Activated CD8-positive, alpha-beta memory T cell treated with anti-CD3 and anti-CD28 coated beads for 36 hours (primary cell): Measurements from ENCODE around the gene EML6. TPM values are rescaled to one million over a fixed set of nuclear protein-coding genes. Genes with fewer than 3 reads are reported as not detected.
"Not testable (repeated sequence)": the region's sequence is repeated elsewhere in the genome, so short reads cannot be mapped to it uniquely, and the experiment has no call there.

ENCODE experiments used
- CTCF ChIA-PET: fragments of 350-600 bp; sonication (Branson Sonifier 250); formaldehyde crosslinking; loops from one replicate; lab custom pipeline; 2021; ENCODE audit warnings: antibody characterized with exemption; lab: Charles Lee
- POLR2A ChIA-PET: fragments of 350-600 bp; sonication (Branson Sonifier 250); formaldehyde crosslinking; loops from one replicate; lab custom pipeline; 2021; ENCODE audit warnings: antibody characterized with exemption; lab: Charles Lee
- total RNA-seq, 2 experiments: library from RNA; stranded (reverse); gene quantifications; one replicate each; pipeline ENCODE4 v1.2.3, GENCODE V29; 2021

The EML6 gene
- total RNA-seq, 2 experiments from 2014 or later = 0.89 to 1.7 TPM

- ChIA-PET POLR2A (no interaction called here), CTCF (no interaction called here)
These were observed 97.1 kb downstream of the EML6 start for GRCh38 chr2:54820558-54820957.

GRCh38 chr2:54824567-54824966 lies 101.1 kb downstream of the EML6 start:
- POLR2A ChIA-PET = no interaction called here
- CTCF ChIA-PET = no interaction called here

- POLR2A ChIA-PET = no interaction called here
- CTCF ChIA-PET = no interaction called here
These were observed 107.1 kb downstream of the EML6 start for GRCh38 chr2:54830546-54830945.

- ChIA-PET CTCF (no interaction called here), POLR2A (no interaction called here)
These were observed 108.0 kb downstream of the EML6 start for GRCh38 chr2:54831480-54831879.

GRCh38 chr2:54834721-54835120 lies 111.3 kb downstream of the EML6 start:
- ChIA-PET CTCF (no interaction called here), POLR2A (no interaction called here)

GRCh38 chr2:54836477-54836876 lies 113.0 kb downstream of the EML6 start:
- POLR2A ChIA-PET = no interaction called here
- CTCF ChIA-PET = interaction anchor here (0.5 kb wide), 1 partner anchor 1112 kb away, joined by 3 read pairs; no protein-coding TSS in a partner anchor

GRCh38 chr2:54838585-54839035 lies 115.1 kb downstream of the EML6 start:
- POLR2A ChIA-PET = no interaction called here
- CTCF ChIA-PET = interaction anchor here (0.5 to 2.4 kb wide), 12 partner anchors 9 to 336 kb away, joined by 3 to 6 read pairs (median 4); partner anchors contain the start of gene EML6

GRCh38 chr2:54839461-54840255 lies 116.2 kb downstream of the EML6 start:
- ChIA-PET POLR2A (no interaction called here), CTCF (interaction anchor here (0.6 to 2.4 kb wide), 8 partner anchors 10 to 877 kb away, joined by 3 to 6 read pairs (median 4); partner anchors contain the start of gene EML6)

GRCh38 chr2:54840559-54841468 lies 117.4 kb downstream of the EML6 start:
- ChIA-PET CTCF (interaction anchor here (0.6 kb wide), 1 partner anchor 878 kb away, joined by 3 read pairs; no protein-coding TSS in a partner anchor), POLR2A (no interaction called here)

GRCh38 chr2:54841500-54841899 lies 118.0 kb downstream of the EML6 start:
- CTCF ChIA-PET = interaction anchor here (0.7 kb wide), 1 partner anchor 213 kb away, joined by 4 read pairs; no protein-coding TSS in a partner anchor
- POLR2A ChIA-PET = not testable (repeated sequence)

GRCh38 chr2:54845094-54845493 lies 121.6 kb downstream of the EML6 start:
- POLR2A ChIA-PET = no interaction called here
- CTCF ChIA-PET = no interaction called here

- POLR2A ChIA-PET = no interaction called here
- CTCF ChIA-PET = no interaction called here
These were observed 122.1 kb downstream of the EML6 start for GRCh38 chr2:54845514-54845913.

- POLR2A ChIA-PET = no interaction called here
- CTCF ChIA-PET = no interaction called here
These were observed 127.0 kb downstream of the EML6 start for GRCh38 chr2:54850171-54851122.

- POLR2A ChIA-PET = no interaction called here
- CTCF ChIA-PET = no interaction called here
These were observed 130.3 kb downstream of the EML6 start for GRCh38 chr2:54853616-54854310.

GRCh38 chr2:54855434-54855833 lies 132.0 kb downstream of the EML6 start:
- ChIA-PET CTCF (no interaction called here), POLR2A (no interaction called here)

GRCh38 chr2:54858021-54858681 lies 134.7 kb downstream of the EML6 start:
- POLR2A ChIA-PET = no interaction called here
- CTCF ChIA-PET = no interaction called here

- ChIA-PET POLR2A (no interaction called here), CTCF (no interaction called here)
These were observed 136.0 kb downstream of the EML6 start for GRCh38 chr2:54859416-54859815.
